GM12873 (cell line): ENCODE data around the gene ACTR3.

Experiments used
- CTCF ChIP-seq: IDR thresholded peaks from 2 replicates; pipeline ENCODE4 v1.5.1; 2012; ENCODE audit warnings: low read depth, mild to moderate bottlenecking, moderate library complexity, low read length, control low read depth; ENCODE audit not compliant: insufficient read depth; ENCODE audit errors: missing control alignments

The ACTR3 gene

DNA sequence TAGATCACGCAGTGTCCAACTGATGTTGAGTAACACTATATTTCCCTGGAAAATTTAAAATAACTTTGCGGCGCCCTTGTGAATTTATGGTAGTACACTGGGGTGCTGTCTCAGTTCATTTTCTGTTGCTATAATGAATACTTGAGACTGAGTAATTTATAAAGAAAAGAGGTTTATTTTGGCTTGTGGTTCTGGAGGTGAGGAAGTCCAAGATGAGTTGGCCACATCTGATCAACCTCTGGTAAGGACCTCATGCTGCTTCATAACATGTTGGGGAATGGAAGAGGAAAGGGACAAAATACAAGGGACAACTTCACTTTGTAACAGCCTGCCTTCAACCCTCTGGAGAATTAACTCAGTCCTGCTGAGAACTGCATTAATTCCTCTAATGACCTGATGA is 36.4 kb downstream of the ACTR3 start:
- no peak for TF ChIP-seq CTCF

- no peak for TF ChIP-seq CTCF
Observed at GRCh38 chr2:113930448-113930847, 40.6 kb downstream of the ACTR3 start.

DNA sequence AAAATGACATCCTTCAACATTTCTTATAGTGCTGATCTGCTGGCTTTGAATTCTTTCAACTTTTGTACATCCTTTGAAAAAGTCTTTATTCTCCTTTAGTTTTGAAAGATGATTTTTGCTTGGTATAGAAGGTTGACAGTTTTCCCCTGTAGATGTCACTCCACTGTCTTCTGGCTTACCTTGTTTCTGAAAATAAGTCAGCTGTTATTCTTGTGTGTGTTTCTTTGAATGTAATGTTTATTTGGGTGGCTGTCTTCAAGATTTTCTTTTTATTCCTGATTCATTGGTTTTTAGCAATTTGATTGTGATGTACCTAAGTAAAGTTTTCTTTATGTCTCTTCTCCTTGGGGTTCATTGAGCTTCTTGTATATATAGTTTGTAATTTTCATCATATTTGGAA is 47.6 kb downstream of the ACTR3 start:
- no peak for TF ChIP-seq CTCF

- no peak for TF ChIP-seq CTCF
Observed at GRCh38 chr2:113940891-113941290, 51.0 kb downstream of the ACTR3 start.

DNA sequence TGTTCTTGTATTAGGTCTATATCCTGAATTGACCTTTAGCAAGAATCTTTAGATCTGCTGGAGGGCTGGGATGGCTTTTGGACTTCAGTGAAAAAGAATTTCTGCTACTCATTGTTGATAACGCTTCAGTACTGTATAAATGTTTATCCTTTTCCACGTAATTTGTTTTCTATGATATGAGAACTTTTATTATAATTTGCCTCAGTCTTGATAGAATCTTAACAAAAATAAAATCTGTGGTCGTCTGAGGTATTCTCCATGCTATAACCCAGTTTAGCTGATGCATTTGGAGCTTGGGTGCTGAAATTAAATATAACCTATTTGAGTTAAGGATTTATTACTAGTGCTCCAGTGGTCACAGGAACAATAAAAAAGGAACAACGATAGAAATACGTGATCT is 71.1 kb downstream of the ACTR3 start:
- TF ChIP-seq CTCF, result no peak

- no peak for TF ChIP-seq CTCF
Observed at GRCh38 chr2:113962692-113963480, 73.0 kb downstream of the ACTR3 start.

DNA sequence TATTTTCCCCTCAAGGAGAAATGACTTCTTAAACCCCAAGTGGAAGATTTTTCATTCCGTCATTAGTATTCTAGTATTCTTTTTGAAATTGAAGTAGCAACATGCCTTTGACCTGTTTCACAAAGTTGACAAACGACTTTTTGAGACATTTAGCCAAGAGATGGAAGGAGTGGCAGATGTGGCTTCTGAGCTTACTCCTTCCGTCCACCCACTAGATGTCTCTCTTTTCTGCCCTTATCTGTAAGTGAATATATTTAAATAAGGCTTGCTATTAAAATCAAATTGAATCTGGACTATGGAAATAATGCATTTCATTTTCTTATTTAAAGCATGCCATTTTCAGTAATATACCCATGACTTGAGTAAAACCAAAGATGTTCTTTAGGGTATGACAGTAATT is 74.1 kb downstream of the ACTR3 start:
- no peak for TF ChIP-seq CTCF
